GM12878 (cell line): Measurements from ENCODE around the gene KIF21A. TPM values are rescaled to one million over a fixed set of nuclear protein-coding genes. Genes with fewer than 3 reads are reported as not detected.

Experiments
- ATAC-seq: fragments of 200-7000 bp; cut with Tn5 transposase; 3 replicates; pipeline ENCODE4 v1.9.1; 2020; ENCODE audit warnings: mild to moderate bottlenecking, moderate library complexity
- BruUV-seq: library from RNA; stranded (reverse); fragments of 400-500 nt; replicated peaks from 2 replicates; lab custom pipeline; 2021; lab: Mats Ljungman, UMichigan
- CTCF ChIA-PET: fragments of 300-600 bp; sonication (Branson Sonifier 250); formaldehyde crosslinking; extraction: SDS; loops from one replicate; lab custom pipeline; 2021; ENCODE audit warnings: inconsistent platforms; lab: Yijun Ruan, JAX
- POLR2A ChIA-PET: fragments of 350-600 bp; formaldehyde crosslinking; extraction: SDS; loops from one replicate; lab custom pipeline; 2021; ENCODE audit warnings: inconsistent platforms; lab: Charles Lee
- RAD21 ChIA-PET: fragments of 300-600 bp; sonication (Branson Sonifier 250); formaldehyde crosslinking; loops from one replicate; lab custom pipeline; 2023; ENCODE audit warnings: antibody characterized with exemption; ENCODE audit not compliant: unreplicated experiment; lab: Charles Lee
- SMC1A ChIA-PET: fragments of 300-600 bp; sonication (Branson Sonifier 250); formaldehyde crosslinking; loops from one replicate; lab custom pipeline; 2023; ENCODE audit not compliant: unreplicated experiment, uncharacterized antibody; lab: Charles Lee
- DNase-seq: peaks from one replicate; pipeline ENCODE4 v3.0.0-alpha.2; 2011; ENCODE audit warnings: low read depth, low spot score
- FAIRE-seq: peaks from 3 replicates; lab custom pipeline; 2011; peaks lifted over from hg19 to GRCh38; lab: Jason Lieb, UNC
- H2AFZ ChIP-seq: 2 replicates; pipeline ENCODE4 v1.6.0; 2011; ENCODE audit warnings: low read depth, low read length, control low read depth; ENCODE audit not compliant: control insufficient read depth
- H3K27ac ChIP-seq: 2 replicates; pipeline ENCODE4 v1.5.1; 2011; ENCODE audit warnings: control low read depth; ENCODE audit not compliant: control insufficient read depth, insufficient read depth
- H3K27me3 ChIP-seq, 2 experiments: replicated peaks in 1 of 2; 2 replicates each; pipeline versions ENCODE4 v1.6.0 to v1.6.1; 2011; ENCODE audit warnings: low read length in 1 of 2; ENCODE audit not compliant: control insufficient read depth in 2 of 2, insufficient read depth in 2 of 2
- H3K36me3 ChIP-seq, 2 experiments: 2 replicates each; pipeline ENCODE4 v1.5.1; 2011; ENCODE audit warnings: low read length in 1 of 2; ENCODE audit not compliant: control insufficient read depth in 2 of 2, insufficient read depth in 2 of 2
- H3K4me1 ChIP-seq: 2 replicates; pipeline ENCODE4 v1.6.1; 2011; ENCODE audit warnings: mild to moderate bottlenecking, low read length, moderate library complexity, mixed read lengths; ENCODE audit not compliant: control insufficient read depth, insufficient read depth
- H3K4me2 ChIP-seq: 2 replicates; pipeline ENCODE4 v1.6.0; 2011; ENCODE audit warnings: control low read depth; ENCODE audit not compliant: control insufficient read depth, insufficient read depth
- H3K4me3 ChIP-seq: fragments of 200-600 bp; sonication (generic); 2 replicates; pipeline ENCODE4 v1.5.1; 2016
- H3K79me2 ChIP-seq: 2 replicates; pipeline ENCODE4 v1.6.0; 2011; ENCODE audit warnings: low read length; ENCODE audit not compliant: control insufficient read depth, insufficient read depth
- H3K9ac ChIP-seq: 2 replicates; pipeline ENCODE4 v1.8.0; 2011; ENCODE audit warnings: low read length, control low read depth, mixed read lengths; ENCODE audit not compliant: control insufficient read depth, insufficient read depth
- H3K9me3 ChIP-seq: replicated peaks from 3 replicates; pipeline ENCODE4 v1.5.1; 2011; ENCODE audit warnings: mild to moderate bottlenecking, low read length; ENCODE audit not compliant: control insufficient read depth, insufficient read depth
- H4K20me1 ChIP-seq: 2 replicates; pipeline ENCODE4 v1.6.0; 2011; ENCODE audit not compliant: control insufficient read depth, insufficient read depth
- GABPA ChIP-seq: IDR thresholded peaks from 2 replicates; pipeline ENCODE4 v1.6.1; 2014; ENCODE audit warnings: antibody characterized with exemption, low read depth, mild to moderate bottlenecking, inconsistent platforms
- HSF1 ChIP-seq: fragments of 150-350 bp; IDR thresholded peaks from 2 replicates; pipeline ENCODE4 v1.6.1; 2014; ENCODE audit warnings: mild to moderate bottlenecking, low read depth, low read length
- NFYB ChIP-seq: IDR thresholded peaks from 2 replicates; pipeline ENCODE4 v1.6.1; 2011; ENCODE audit warnings: low read depth, mild to moderate bottlenecking, low read length, improper control_type of control experiment, moderate library complexity; ENCODE audit not compliant: insufficient read depth
- SIN3A ChIP-seq: IDR thresholded peaks from 2 replicates; pipeline ENCODE4 v1.6.1; 2012; ENCODE audit warnings: low read depth, low read length, improper control_type of control experiment
- SRF ChIP-seq, 2 experiments: IDR thresholded peaks; 2 replicates each; pipeline ENCODE4 v1.6.1; 2011; ENCODE audit warnings: low read depth in 2 of 2, low read length in 2 of 2, mild to moderate bottlenecking in 1 of 2, moderate library complexity in 1 of 2
- YY1 ChIP-seq: IDR thresholded peaks from 2 replicates; pipeline ENCODE4 v1.6.1; 2011; ENCODE audit warnings: low read depth, mild to moderate bottlenecking, low read length
- ZNF687 ChIP-seq: fragments of 450-650 bp; IDR thresholded peaks from 2 replicates; pipeline ENCODE4 v1.6.1; 2017; ENCODE audit warnings: mild to moderate bottlenecking, moderate library complexity
- WGBS: methylation state at CpG from one replicate; pipeline ENCODE4 v1.1.6; 2016; ENCODE audit warnings: low lambda C conversion rate; ENCODE audit not compliant: insufficient replicate concordance, insufficient coverage; ENCODE audit errors: missing lambda C conversion rate; 5-methylcytosine and 5-hydroxymethylcytosine counted together
- in situ Hi-C: fragments of 300-500 bp; cut with MboI; formaldehyde crosslinking; loops from 9 replicates; pipeline ENCODE4 v1.14.3; 2018; ENCODE audit warnings: mixed read lengths
- intact Hi-C: fragments of 100-400 bp; cut with micrococcal nuclease; formaldehyde crosslinking; loops from one replicate; pipeline ENCODE4 v1.14.2; 2022; ENCODE audit not compliant: unreplicated experiment
- polyA plus RNA-seq, 11 experiments: library from polyadenylated mRNA; depleted of rRNA in 4 of 11; unstranded in 6 of 11; stranded (reverse) in 5 of 11; fragments of >200 nt; fragmentation: Nextera tagmentation in 4 of 11; fragmentation: Illumina TruSeq in 1 of 11; extraction: Ambion mirVana in 4 of 11; extraction: Trizol in 1 of 11; gene quantifications; 1 replicate in 1 of 11; 2 replicates in 10 of 11; pipeline versions ENCODE4 v1.2.1 to v1.2.3, GENCODE V29; 2011 to 2016; ENCODE audit warnings: inconsistent platforms in 2 of 11, missing spikeins in 2 of 11, low read depth in 1 of 11
- total RNA-seq, 4 experiments: library from RNA; depleted of rRNA in 3 of 4; stranded (reverse); fragments of >200 nt in 3 of 4; fragmentation: Illumina TruSeq in 1 of 4; extraction: Trizol in 1 of 4; gene quantifications; 2 replicates each; pipeline versions ENCODE4 v1.2.1 to v1.2.3, GENCODE V29; 2013 to 2021

The KIF21A gene
- total and polyA plus RNA-seq, 10 of the 15 experiments (the other 5 are each of a cell fraction or from before 2014, with no cell fraction given) = 21.3 to 42.1 (median 24.5) TPM

GRCh38 chr12:39365364-39366001 lies 77.4 kb downstream of the KIF21A start:
- ChIA-PET RAD21 (interaction anchor here (0.8 to 4.2 kb wide), 10 partner anchors 10 to 627 kb away, joined by 3 to 11 read pairs (median 4); no protein-coding TSS in a partner anchor), SMC1A (interaction anchor here (0.7 to 2.6 kb wide), 8 partner anchors 10 to 327 kb away, joined by 3 to 11 read pairs (median 5); no protein-coding TSS in a partner anchor), CTCF (interaction anchor here (0.7 to 2.7 kb wide), 12 partner anchors 10 to 839 kb away, joined by 3 to 11 read pairs (median 3); no protein-coding TSS in a partner anchor), POLR2A (no interaction called here)
- Histone ChIP-seq H3K4me1 (peaks cover 7% of the 10 kb centered on the region; the same call in 1 of the 2 replicates), H2AFZ (no peak overlapping the region), H3K9me3 (no peaks in the 10 kb centered on the region; the same call in 1 of the 3 replicates), H4K20me1 (no peaks in the 10 kb centered on the region), H3K36me3 (no peaks in the 10 kb centered on the region; a peak in 2 of 4 replicates), H3K27ac (no peak overlapping the region), H3K9ac (no peak overlapping the region), H3K27me3 (no peaks in the 10 kb centered on the region), H3K4me2 (no peak overlapping the region), H3K79me2 (no peaks in the 10 kb centered on the region; the same call in 1 of the 2 replicates), H3K4me3 (no peak overlapping the region)
- ATAC-seq = no peak
- WGBS = 98% methylated on average over 8 of the region's 8 CpGs
- FAIRE-seq = no peak
- DNase-seq = no peak
- intact Hi-C loops = no loop called here
- in situ Hi-C loops = no loop called here
- no peak for TF ChIP-seq SIN3A
- no peak for TF ChIP-seq SRF (IDR thresholded peaks at IDR 0.05; ENCODE audit: low read depth in 2 of 2, low read length in 2 of 2)
- TF ChIP-seq GABPA = no peak
- no peak for TF ChIP-seq ZNF687
- no peak for TF ChIP-seq NFYB
- TF ChIP-seq YY1 = no peak
- TF ChIP-seq HSF1 = no peak
- no TSS peak for BruUV-seq
